Neural progenitor cell (in vitro differentiated cells): ENCODE results near the gene LRRC63. TPM values are rescaled to one million over a fixed set of nuclear protein-coding genes. Genes with fewer than 3 reads are reported as not detected.

Source experiments
- DNase-seq: peaks from one replicate; pipeline ENCODE4 v3.0.0-alpha.2; 2016; ENCODE audit warnings: low spot score
- H2AFZ ChIP-seq: fragments of 200-600 bp; sonication (generic); replicated peaks from 2 replicates; pipeline ENCODE4 v1.6.1; 2016; ENCODE audit warnings: antibody characterized with exemption
- H3F3A ChIP-seq: fragments of 200-600 bp; sonication (generic); 2 replicates; pipeline ENCODE4 v1.6.1; 2016; ENCODE audit warnings: antibody characterized with exemption, low read depth
- H3K27ac ChIP-seq: fragments of 200-600 bp; sonication (generic); 2 replicates; pipeline ENCODE4 v1.5.1; 2016; ENCODE audit warnings: mild to moderate bottlenecking
- H3K27me3 ChIP-seq: fragments of 200-600 bp; sonication (generic); 2 replicates; pipeline ENCODE4 v1.6.1; 2016; ENCODE audit warnings: mild to moderate bottlenecking, moderate library complexity
- H3K36me3 ChIP-seq: fragments of 200-600 bp; sonication (generic); 2 replicates; pipeline ENCODE4 v1.5.1; 2016
- H3K4me1 ChIP-seq: fragments of 200-600 bp; sonication (generic); 2 replicates; pipeline ENCODE4 v1.6.1; 2016; ENCODE audit warnings: mixed run types
- H3K4me2 ChIP-seq: fragments of 200-600 bp; sonication (generic); 2 replicates; pipeline ENCODE4 v1.6.1; 2016
- H3K4me3 ChIP-seq: fragments of 200-600 bp; sonication (generic); 2 replicates; pipeline ENCODE4 v1.5.1; 2016
- H3K79me2 ChIP-seq: fragments of 200-600 bp; sonication (generic); 2 replicates; pipeline ENCODE4 v1.6.1; 2016; ENCODE audit warnings: low read depth
- H3K9ac ChIP-seq: fragments of 200-600 bp; sonication (generic); 2 replicates; pipeline ENCODE4 v1.6.1; 2016
- H3K9me3 ChIP-seq: fragments of 200-600 bp; sonication (generic); 2 replicates; pipeline ENCODE4 v1.5.1; 2016; ENCODE audit warnings: low read depth
- H4K20me1 ChIP-seq: fragments of 200-600 bp; sonication (generic); 2 replicates; pipeline ENCODE4 v1.6.1; 2016; ENCODE audit warnings: low read depth
- H3K27ac Mint-ChIP-seq: 3 replicates; pipeline ENCODE4 v1.8.0; 2021; ENCODE audit warnings: mixed read lengths
- H3K27me3 Mint-ChIP-seq: 2 replicates; pipeline ENCODE4 v1.8.0; 2022; ENCODE audit warnings: low read depth, mild to moderate bottlenecking, inconsistent platforms, moderate library complexity, mixed read lengths; ENCODE audit not compliant: insufficient read depth
- H3K36me3 Mint-ChIP-seq: 3 replicates; pipeline ENCODE4 v1.8.0; 2021; ENCODE audit warnings: mixed read lengths
- H3K4me1 Mint-ChIP-seq: 3 replicates; pipeline ENCODE4 v1.8.0; 2021; ENCODE audit warnings: mixed read lengths
- H3K4me3 Mint-ChIP-seq: 3 replicates; pipeline ENCODE4 v1.8.0; 2021; ENCODE audit warnings: mild to moderate bottlenecking, moderate library complexity, mixed read lengths
- H3K9me3 Mint-ChIP-seq: 3 replicates; pipeline ENCODE4 v1.8.0; 2020; ENCODE audit warnings: mixed read lengths
- CTCF ChIP-seq: fragments of 200-600 bp; sonication (generic); IDR thresholded peaks from 2 replicates; pipeline ENCODE4 v1.5.1; 2017; ENCODE audit warnings: antibody characterized with exemption, mild to moderate bottlenecking
- EZH2 ChIP-seq: fragments of 200-600 bp; sonication (generic); IDR thresholded peaks from 2 replicates; pipeline ENCODE4 v1.6.1; 2017; ENCODE audit warnings: antibody characterized with exemption, mild to moderate bottlenecking, moderate library complexity
- EZH2phosphoT487 ChIP-seq: fragments of 200-600 bp; sonication (generic); IDR thresholded peaks from 2 replicates; pipeline ENCODE4 v1.6.1; 2017; ENCODE audit warnings: antibody characterized with exemption
- total RNA-seq: library from RNA; depleted of rRNA; stranded (reverse); fragments of >200 nt; gene quantifications from 2 replicates; pipeline ENCODE4 v1.2.3, GENCODE V29; 2015; ENCODE audit warnings: low replicate concordance

LRRC63 gene
- total RNA-seq, 1 donor from 2014 or later = not detected

- Histone ChIP-seq H3K36me3 (no peaks in the 10 kb centered on the region), H3K27me3 (no peaks in the 10 kb centered on the region), H3K4me1 (no peaks in the 10 kb centered on the region), H2AFZ (no peak overlapping the region), H3K4me2 (no peak overlapping the region), H3K9ac (no peak overlapping the region), H3K4me3 (no peak overlapping the region), H4K20me1 (no peaks in the 10 kb centered on the region), H3K79me2 (no peaks in the 10 kb centered on the region), H3F3A (no peaks in the 10 kb centered on the region), H3K9me3 (no peaks in the 10 kb centered on the region), H3K27ac (no peak overlapping the region)
- no peak overlapping the region for H3K4me3 Mint-ChIP-seq
- no peaks in the 10 kb centered on the region for H3K36me3 Mint-ChIP-seq
- peaks cover 2% of the 10 kb centered on the region for H3K27me3 Mint-ChIP-seq
- no peak for TF ChIP-seq CTCF
- no peak for TF ChIP-seq EZH2phosphoT487
- TF ChIP-seq EZH2 = no peak
- no peaks in the 10 kb centered on the region for H3K4me1 Mint-ChIP-seq
- H3K27ac Mint-ChIP-seq = no peak overlapping the region
- H3K9me3 Mint-ChIP-seq = no peaks in the 10 kb centered on the region
- no peak for DNase-seq
Observed at GRCh38 chr13:46198696-46199193, 13.0 kb upstream of the LRRC63 start.

- Histone ChIP-seq H3K27me3 (no peaks in the 10 kb centered on the region), H3K4me1 (no peaks in the 10 kb centered on the region), H3K36me3 (no peaks in the 10 kb centered on the region), H3F3A (no peaks in the 10 kb centered on the region), H3K4me3 (no peak overlapping the region), H4K20me1 (no peaks in the 10 kb centered on the region), H3K9ac (no peak overlapping the region), H3K4me2 (no peak overlapping the region), H3K27ac (no peak overlapping the region), H3K79me2 (no peaks in the 10 kb centered on the region), H3K9me3 (no peaks in the 10 kb centered on the region), H2AFZ (no peak overlapping the region)
- Mint-ChIP-seq H3K4me3 (no peak overlapping the region), H3K27me3 (peaks cover 2% of the 10 kb centered on the region), H3K4me1 (no peaks in the 10 kb centered on the region), H3K36me3 (no peaks in the 10 kb centered on the region), H3K9me3 (no peaks in the 10 kb centered on the region), H3K27ac (no peak overlapping the region)
- DNase-seq = no peak
- TF ChIP-seq EZH2phosphoT487 = no peak
- TF ChIP-seq CTCF = no peak
- TF ChIP-seq EZH2 = no peak
Observed at GRCh38 chr13:46202188-46202795, 9.4 kb upstream of the LRRC63 start.

- H3K4me3 Mint-ChIP-seq = no peak overlapping the region
- no peak for DNase-seq
Observed at GRCh38 chr13:46202966-46203365, 8.8 kb upstream of the LRRC63 start.

More at GRCh38 chr13:46202966-46203365, 8.8 kb upstream of the LRRC63 start:
- H2AFZ ChIP-seq = no peak overlapping the region
- Mint-ChIP-seq H3K27me3 (peaks cover 2% of the 10 kb centered on the region), H3K4me1 (peaks cover 6% of the 10 kb centered on the region), H3K27ac (no peak overlapping the region), H3K9me3 (no peaks in the 10 kb centered on the region), H3K36me3 (no peaks in the 10 kb centered on the region)
- H3K4me2 ChIP-seq = no peak overlapping the region
- TF ChIP-seq CTCF (no peak), EZH2phosphoT487 (no peak), EZH2 (no peak)
- no peaks in the 10 kb centered on the region for H3K27me3 ChIP-seq
- H3F3A ChIP-seq = no peaks in the 10 kb centered on the region
- H3K4me3 ChIP-seq = no peak overlapping the region
- no peaks in the 10 kb centered on the region for H3K36me3 ChIP-seq
- no peaks in the 10 kb centered on the region for H3K9me3 ChIP-seq
- peaks cover 3% of the 10 kb centered on the region for H3K4me1 ChIP-seq
- H4K20me1 ChIP-seq = no peaks in the 10 kb centered on the region
- no peak overlapping the region for H3K27ac ChIP-seq
- H3K9ac ChIP-seq = no peak overlapping the region
- H3K79me2 ChIP-seq = no peaks in the 10 kb centered on the region
